Testis (tissue), 2 donors: ENCODE measurements around the gene SMLR1.

Source experiments
- CTCF ChIP-seq, 3 experiments: fragments of 450-650 bp in 2 of 3; fragments of 200-600 bp in 1 of 3; sonication (generic) in 1 of 3; IDR thresholded peaks; one replicate each; pipeline ENCODE4 v1.5.1; 2016 to 2019; ENCODE audit warnings: antibody characterized with exemption in 3 of 3, mild to moderate bottlenecking in 2 of 3, moderate library complexity in 1 of 3
- POLR2A ChIP-seq: fragments of 450-650 bp; IDR thresholded peaks from one replicate; pipeline ENCODE4 v1.6.1; 2017; ENCODE audit warnings: antibody characterized with exemption, mild to moderate bottlenecking, moderate library complexity

- TF ChIP-seq CTCF (IDR thresholded peaks at IDR 0.05) (no peak), POLR2A (no peak)
Observed at GRCh38 chr6:130869681-130870080, 42.5 kb downstream of the SMLR1 start.
